IPS-18c (cell line): ENCODE measurements around the gene NUDT14.

Experiments used
- H3K4me3 ChIP-seq: 2 replicates; pipeline ENCODE4 v1.7.0; 2013; ENCODE audit warnings: low read depth, mild to moderate bottlenecking, low read length, moderate library complexity; ENCODE audit not compliant: insufficient read depth
- H3K9me3 ChIP-seq: one replicate; pipeline ENCODE4 v1.6.1; 2013; ENCODE audit warnings: mild to moderate bottlenecking, low read length, moderate library complexity; ENCODE audit not compliant: control insufficient read depth, insufficient read depth

The NUDT14 gene

DNA sequence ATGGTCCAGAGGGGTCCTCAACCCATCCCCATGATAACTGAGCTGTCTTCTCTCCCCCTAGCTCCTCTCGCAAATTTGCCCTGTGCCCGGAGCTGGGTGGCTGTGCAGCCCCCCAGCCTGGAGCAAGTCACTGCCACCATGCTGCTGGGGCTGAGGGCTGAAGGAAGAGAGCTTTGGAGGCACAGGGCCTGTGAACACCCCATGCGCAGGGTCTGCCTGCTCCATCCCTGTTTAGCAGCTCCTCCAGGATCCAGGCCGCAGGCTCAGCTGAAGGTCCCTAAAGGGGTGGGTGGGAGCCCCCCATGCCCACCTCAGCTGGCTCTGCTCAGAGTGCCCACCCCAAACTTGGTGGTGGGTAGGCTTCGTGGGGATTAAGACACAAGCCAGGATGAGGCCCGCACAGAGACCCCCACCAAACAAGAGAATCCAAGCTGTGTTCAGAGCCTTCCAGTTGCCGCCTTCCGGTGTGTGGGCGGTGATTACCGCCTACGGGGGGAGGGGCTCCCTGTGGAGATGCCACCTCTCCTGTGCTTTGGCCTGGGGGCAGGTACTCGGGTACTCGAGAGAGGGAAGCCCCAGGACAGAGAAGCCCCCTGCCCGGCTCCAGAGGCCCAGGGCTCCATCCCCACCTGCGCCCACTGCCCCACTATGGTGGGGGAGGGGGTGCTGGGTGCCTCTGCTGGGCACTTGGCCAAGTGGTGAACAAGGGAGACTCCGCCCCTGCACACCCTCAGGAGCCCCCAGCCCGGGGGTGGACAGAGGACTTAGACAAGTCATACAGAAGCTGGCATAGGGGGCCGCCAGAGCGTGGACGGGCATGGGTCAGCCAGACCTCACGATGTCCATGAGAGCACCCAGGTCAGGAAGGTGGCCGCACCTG, 11.1 kb downstream of the NUDT14 start:
- H3K4me3 ChIP-seq = no peak overlapping the region

DNA sequence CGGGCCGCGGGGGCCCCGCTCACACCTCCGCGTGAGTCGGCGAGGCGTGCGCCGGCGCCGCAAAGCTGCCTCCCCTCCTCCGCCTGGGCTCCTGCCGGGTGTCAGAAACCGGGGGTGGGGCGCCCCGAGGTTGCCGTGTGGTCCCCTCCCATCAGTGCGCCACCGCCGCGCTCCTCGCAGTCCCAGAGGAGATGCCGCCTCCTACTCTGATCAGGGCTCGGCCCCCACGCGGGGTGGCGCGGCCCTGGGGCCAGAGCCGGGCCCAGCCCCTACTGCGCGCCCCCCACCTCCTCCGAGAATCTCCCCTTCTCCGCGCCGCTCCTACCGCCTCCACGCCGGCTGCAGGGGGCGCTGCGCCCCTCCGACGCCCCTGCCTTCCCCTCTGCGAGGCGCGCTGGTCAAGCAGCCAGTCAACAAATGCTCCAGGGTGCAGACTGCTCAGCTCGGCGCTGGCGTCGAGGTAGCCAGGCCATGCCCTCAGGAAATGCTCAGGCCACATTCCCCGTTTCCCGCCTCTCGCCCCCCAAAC, 12.1 kb downstream of the NUDT14 start:
- peak overlapping the region; percentile 43 for H3K4me3 ChIP-seq
- H3K9me3 ChIP-seq = no peaks in the 10 kb centered on the region

More for the DNA sequence above, 11.1 kb downstream of the NUDT14 start:
- no peaks in the 10 kb centered on the region for H3K9me3 ChIP-seq

DNA sequence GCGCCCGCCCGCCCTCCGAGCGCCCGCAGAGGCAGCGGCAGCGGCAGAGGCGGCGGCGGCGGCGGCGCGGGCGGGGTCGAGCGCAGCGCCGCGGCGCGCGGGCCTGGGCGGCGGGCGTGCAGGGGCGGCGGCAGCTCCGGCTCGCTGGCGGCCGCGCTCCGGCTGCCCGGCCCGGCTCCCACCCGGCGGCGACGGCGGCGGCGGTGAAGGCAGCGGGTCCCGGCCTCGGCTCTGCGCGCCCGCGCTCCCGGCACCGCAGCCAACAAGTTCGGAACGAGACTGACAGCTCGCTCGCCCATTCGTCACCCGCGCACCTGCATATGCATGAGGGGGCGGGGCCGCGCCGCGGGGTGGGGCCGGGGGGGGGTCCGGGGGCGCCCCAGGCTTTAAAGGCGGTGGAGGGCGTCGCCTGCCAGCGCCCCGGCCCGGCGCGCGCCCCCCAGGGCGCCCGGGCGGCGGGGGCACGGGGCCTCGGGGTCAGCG, 12.6 kb downstream of the NUDT14 start, which contains the start of gene JAG2:
Gene JAG2, minus strand, starts transcription at position 281 of the 483 bp plus-strand sequence. CDS start 356 bp downstream, outside the sequence.
- Histone ChIP-seq H3K4me3 (peak within 1 kb of the TSS; percentile 43), H3K9me3 (no peaks in the 10 kb centered on the region)

DNA sequence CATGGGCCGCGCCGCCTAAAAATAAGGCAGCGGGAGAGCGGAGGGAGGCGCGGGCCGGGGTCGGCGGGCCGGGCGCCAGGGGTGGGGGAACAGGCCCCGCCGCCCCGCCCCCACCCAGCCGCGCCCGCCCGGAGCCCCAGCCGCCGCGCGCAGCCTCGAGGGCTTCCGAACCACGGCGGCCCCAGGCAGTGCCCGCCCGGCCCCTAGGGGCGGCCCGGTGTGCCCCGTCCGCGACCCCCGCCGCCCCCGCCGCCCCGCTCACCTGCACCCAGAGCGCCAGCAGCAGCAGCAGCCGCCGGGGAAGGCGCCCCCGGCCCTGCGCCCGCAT, 13.1 kb downstream of the NUDT14 start:
- H3K9me3 ChIP-seq = no peaks in the 10 kb centered on the region
- H3K4me3 ChIP-seq = peak overlapping the region; percentile 43; the same call in 1 of the 2 replicates

DNA sequence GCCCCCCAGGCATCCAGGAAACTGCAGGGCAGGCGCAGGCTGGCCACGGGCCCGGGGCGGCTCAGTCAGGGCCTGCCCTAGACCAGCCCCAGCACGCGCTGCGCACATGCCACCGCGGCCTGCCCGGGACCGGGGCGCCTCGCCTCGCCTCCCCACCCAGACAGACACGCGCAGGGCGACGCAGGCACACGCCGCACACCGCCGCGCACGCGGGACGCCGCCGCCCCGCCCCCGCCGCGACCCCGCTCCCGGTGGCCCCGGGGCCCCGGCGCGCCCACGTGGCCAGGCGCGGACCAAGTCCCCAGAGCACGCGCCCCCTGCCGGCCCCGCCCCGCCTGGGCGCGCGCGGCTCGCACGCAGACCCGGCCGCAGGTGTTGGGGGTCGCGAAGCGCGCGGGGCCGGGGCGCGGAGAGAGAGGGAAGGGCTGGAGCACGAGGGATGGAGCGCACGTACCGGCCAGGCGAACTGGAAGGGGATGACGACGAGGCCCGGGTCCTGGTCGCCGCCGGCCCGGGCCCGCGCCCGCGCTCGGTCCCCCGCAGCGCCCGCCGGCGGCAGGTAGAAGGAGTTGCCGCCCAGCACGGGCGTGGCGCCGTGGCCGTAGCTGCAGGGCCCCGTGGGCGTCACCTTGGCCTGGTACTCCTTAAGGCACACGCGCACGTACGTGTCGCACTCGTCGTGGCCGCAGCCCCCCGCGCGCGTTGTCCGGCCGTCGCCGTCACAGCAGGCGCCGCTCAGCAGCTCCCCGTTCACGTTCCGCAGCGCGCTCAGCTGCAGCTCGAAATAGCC, 13.6 kb downstream of the NUDT14 start:
- Histone ChIP-seq H3K4me3 (peak overlapping the region; percentile 43), H3K9me3 (no peaks in the 10 kb centered on the region)

DNA sequence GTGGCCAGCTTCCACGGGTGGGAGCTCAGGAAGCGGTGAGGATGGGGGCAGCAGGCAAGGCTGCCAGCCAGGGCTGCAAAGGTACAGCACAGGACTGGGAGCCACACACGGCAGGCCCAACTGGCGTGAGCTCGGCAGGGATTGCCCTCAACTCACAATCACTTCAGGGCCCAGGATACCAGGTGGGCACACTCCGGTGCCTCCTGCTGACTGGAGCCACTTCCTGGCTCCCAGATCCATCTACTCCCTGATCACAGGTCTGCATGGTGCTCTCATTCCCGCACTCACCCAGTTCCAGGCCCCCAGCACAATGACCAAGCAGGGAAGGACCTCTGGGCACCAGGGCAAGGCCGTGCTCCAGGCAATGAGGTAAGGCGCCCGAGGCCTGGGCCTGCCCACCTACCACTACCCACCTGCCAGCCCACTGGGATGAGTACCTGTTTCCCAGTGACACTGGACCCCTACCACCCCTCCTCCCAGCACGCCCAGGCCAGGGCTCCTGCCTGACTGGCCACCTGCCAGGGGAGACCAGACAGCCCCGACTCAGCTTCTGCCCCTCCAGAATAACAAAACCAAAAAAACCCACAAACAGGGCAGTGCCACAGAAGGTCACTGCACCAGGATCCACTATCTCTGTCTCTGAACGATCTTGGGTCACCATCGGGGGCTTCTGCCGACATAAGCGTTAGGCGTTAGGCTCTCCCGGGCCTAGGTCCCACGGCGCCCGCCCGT, 14.4 kb downstream of the NUDT14 start:
- no peak overlapping the region for H3K4me3 ChIP-seq
- no peaks in the 10 kb centered on the region for H3K9me3 ChIP-seq

DNA sequence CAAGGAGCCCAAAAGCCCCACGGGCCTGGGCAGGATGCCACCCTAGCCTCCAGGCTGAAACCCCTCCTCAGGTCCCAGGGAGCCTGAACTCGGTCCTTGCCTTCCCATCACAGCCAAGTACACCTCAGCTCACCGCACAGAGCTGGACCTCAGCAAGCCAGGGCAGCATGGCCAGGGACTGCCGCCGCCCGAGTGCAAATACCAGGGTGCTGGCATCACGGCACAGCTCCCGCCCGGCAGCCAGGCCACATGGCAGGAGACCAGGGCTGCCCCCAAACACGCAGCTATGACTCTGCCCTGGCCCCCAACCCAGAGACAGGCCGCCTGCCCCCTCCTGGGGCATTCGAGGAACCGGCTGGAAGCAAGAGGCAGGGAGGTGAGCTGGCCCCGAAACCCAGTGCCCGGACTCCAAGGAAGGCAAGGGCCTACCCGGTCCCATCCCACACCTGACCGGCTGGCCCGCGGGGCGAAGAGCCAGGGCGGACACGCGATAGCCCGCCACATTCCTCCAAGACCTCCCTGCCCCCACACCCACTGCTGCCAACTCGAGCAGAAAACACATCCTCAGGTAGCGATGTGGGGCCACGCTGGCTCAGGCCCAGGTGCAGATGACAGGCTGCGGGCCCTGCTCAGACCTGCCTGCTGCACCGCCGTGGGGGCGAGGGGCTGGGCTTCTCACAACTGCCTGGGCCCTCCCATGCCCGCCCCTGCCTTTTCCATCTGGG, 15.2 kb downstream of the NUDT14 start:
- H3K4me3 ChIP-seq = no peak overlapping the region
- H3K9me3 ChIP-seq = no peaks in the 10 kb centered on the region

DNA sequence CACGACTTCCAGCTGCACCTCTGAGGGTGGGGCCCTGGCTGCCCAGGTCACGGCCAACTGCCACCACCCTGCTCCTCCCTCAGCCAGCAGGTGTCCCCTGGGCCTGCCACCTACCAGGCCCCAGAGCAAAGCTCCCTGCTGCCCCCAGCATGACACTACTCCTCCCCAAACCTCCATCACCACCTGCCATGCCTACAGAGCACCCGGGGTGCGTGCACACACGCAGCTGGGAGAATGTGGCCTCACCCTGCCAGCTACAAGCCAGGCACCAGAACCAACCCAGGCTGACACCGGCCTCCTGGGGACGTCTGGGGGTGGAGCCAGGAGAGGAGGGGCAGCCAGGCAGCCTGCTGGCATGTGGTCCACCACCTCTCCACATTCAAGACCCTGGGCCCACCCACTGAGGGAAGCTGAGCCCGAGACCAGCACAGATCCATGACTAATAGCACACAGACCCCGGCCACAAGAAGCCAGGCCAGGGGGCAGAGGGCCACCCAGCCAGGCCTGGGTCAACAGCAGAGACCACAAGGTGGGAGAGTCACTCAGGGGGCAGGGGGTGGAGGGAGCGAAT, 15.9 kb downstream of the NUDT14 start:
- no peak overlapping the region for H3K4me3 ChIP-seq
- no peaks in the 10 kb centered on the region for H3K9me3 ChIP-seq

DNA sequence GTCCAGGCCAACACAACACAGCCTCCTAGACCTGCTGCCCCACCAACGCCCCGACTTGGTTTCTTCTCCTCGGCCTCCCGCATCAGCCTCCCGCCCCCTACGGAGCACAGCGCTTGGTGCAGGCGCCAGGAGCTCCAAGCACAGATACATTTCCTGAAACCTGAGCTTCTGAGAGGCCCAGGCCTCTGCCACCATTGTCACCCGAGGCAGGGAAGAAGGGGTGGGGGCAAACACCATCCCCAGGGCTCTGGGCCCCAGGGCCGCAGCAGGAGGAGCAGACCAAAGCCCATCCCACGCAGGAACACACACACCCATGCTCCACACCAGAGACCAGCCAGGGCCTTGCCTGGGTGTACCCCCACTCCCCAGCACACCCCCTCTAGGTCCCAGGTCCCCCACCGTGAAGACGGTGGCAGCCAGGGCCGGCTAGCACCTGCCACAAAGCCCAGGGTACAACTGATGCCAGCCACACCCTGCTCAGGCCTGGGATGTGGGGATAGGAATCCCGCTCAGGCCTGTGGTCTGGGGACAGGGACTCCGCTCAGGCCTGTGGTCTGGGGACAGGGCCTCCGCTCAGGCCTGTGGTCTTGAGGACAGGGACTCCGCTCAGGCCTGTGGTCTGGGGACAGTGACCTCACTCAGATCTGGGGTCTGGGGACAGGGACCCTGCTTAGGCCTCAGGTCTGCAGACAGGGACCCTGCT, 17.9 kb downstream of the NUDT14 start:
- Histone ChIP-seq H3K4me3 (no peak overlapping the region), H3K9me3 (no peaks in the 10 kb centered on the region)

DNA sequence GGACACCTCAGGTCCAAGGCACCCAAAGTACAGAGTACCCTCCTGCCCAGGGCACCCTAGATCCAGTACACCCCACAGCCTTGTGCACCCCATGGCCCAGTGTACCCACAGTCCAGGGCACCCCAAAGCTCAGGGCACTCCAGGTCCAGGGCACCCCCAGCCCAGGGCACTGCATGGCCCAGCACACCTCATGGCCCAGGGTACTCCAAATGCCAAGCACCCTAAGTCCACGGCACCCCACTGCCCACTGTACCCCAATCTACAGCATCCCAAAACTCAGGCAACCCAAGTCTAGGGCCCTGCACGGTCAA, 18.5 kb downstream of the NUDT14 start:
- Histone ChIP-seq H3K4me3 (no peak overlapping the region), H3K9me3 (no peaks in the 10 kb centered on the region)

DNA sequence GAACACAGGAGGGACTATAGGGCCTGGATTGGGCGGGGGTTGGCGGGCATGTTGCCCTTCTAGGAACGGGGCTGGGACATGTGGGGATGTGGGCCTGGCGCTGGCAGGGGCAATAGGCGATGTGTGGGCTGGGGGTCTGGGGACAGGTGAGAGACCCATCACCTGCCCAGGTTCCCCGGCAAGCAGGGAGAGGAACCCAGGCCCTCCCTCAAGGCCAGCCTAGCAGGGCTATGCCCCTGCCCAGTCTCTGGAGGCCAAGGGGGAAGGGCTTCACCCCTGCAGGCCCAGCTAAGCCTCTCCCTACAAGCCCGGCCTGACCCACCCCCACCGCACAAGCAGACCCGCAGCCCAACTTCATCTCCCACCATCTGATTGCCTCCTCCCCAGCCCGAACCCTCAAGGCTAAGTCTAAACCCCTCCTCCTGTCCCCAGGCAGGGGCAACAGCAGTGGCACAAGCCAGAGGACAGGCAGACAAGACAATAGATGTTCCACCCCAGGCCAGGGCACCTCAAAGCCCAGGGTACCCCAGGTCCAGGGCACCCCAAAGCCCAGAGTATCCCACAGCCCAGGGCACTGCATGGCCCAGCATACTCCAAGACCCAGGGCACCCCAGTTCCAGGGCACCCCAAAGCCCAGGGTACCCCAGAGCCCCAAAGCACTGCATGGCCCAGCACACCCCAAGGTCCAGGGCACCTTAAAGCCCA, 19.0 kb downstream of the NUDT14 start:
- H3K9me3 ChIP-seq = no peaks in the 10 kb centered on the region
- no peak overlapping the region for H3K4me3 ChIP-seq

DNA sequence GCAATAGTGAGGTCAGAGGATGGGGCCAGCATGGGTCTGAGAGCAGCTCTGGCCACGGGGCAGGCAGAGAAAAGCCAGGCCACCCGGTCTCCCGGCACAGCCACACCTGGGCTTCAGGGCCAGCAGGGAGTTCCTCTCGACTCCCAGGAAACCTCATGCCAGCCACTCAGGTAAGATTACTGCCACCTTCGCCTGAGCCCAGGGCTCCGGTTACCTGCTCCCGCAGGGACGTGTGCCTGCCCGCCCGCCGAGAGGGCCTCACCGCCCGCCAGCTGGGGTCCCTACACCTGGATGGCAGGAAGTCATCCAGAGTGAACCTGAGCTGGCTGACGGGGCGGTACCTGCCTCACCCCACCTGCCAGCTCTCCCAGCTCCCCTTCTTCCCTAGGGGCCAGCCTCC, 19.8 kb downstream of the NUDT14 start:
- no peaks in the 10 kb centered on the region for H3K9me3 ChIP-seq
- H3K4me3 ChIP-seq = no peak overlapping the region

DNA sequence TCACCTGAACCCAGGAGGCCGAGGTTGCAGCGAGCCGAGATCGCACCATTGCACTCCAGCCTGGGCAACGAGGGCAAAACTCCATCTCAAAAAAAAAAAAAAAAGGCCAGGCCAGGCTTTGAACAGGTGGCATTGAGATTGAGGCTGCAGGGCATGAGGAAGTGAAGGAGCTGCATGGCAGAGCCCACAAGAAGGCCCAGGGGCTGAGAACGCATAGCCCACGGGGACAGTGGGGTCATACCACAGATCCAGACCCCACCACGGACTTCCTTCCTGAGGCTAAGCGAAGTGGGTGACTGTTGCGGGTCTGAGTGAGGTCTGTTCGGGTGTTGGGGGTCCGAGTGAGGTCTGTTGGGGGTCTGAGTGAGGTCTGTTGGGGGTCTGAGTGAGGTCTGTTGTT, 20.3 kb downstream of the NUDT14 start:
- no peaks in the 10 kb centered on the region for H3K9me3 ChIP-seq
- H3K4me3 ChIP-seq = no peak overlapping the region

DNA sequence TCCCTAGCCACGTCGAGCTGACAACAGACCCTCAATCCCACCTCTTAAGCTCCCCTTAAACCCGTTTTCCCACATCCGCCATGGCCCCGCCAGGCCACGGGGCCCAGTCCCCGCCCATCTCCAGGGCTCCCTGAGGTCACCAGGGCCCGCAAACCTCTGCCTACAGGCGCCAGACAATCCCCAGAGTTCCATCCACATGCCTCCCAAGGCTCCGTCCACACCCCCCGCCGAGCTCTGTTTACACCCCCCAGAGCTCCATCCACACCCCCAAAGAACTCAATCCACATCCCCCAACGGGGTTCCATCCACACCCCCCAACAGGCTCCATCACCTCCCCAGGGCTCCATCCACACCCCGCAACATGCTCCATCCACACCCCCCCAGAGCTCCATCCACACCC, 21.8 kb downstream of the NUDT14 start:
- Histone ChIP-seq H3K4me3 (no peak overlapping the region), H3K9me3 (no peaks in the 10 kb centered on the region)

DNA sequence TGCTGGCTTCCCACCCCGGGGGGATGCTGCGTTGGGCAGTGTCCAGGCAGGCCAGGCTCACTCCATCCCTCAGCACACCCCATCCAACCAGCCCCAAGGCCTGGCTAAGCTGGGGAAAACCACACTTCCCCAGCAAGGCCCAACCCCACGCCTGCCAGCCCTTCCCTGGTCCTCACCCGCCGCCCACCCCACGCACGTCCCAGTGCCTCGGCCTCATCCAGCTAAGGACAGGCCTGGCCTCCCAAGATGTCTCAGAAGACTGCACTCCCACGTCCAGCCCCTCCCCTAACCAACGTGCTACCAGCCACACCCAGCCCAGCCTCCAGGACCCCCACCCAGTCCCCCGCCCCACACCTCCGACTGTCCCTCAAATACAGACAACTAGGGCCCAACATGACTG, 22.3 kb downstream of the NUDT14 start:
- Histone ChIP-seq H3K9me3 (no peaks in the 10 kb centered on the region), H3K4me3 (no peak overlapping the region)
